ENCODE measurements around the gene OVCA2. TPM values are rescaled to one million over a fixed set of nuclear protein-coding genes. Genes with fewer than 3 reads are reported as not detected.

The OVCA2 gene
- total RNA-seq, 1 donor from 2014 or later = 21.9 TPM

- peak; percentile 17 for TF ChIP-seq CTCF (IDR thresholded peaks at IDR 0.05; ENCODE audit: unreplicated experiment)
- peaks cover 5% of the 10 kb centered on the region for H3K4me1 Mint-ChIP-seq (ENCODE audit: low read depth)
- peak overlapping the region; percentile 81 for H3K4me3 Mint-ChIP-seq (ENCODE audit: low read depth)
- DNase-seq (ENCODE audit: low spot score, unreplicated experiment) = peak; percentile 64
- H3K27ac Mint-ChIP-seq = no peak overlapping the region
- H3K36me3 Mint-ChIP-seq (ENCODE audit: insufficient read depth) = no peaks in the 10 kb centered on the region
- peaks cover 29% of the 10 kb centered on the region for H3K27me3 Mint-ChIP-seq
- H3K9me3 Mint-ChIP-seq (ENCODE audit: low read depth) = no peaks in the 10 kb centered on the region
These were observed 17.9 kb upstream of the OVCA2 start for GRCh38 chr17:2023692-2024571.

- Mint-ChIP-seq H3K27ac (no peak overlapping the region), H3K4me1 (ENCODE audit: low read depth) (no peaks in the 10 kb centered on the region), H3K9me3 (ENCODE audit: low read depth) (no peaks in the 10 kb centered on the region), H3K36me3 (ENCODE audit: insufficient read depth) (no peaks in the 10 kb centered on the region), H3K27me3 (peaks cover 23% of the 10 kb centered on the region), H3K4me3 (ENCODE audit: low read depth) (peak overlapping the region; percentile 81)
- no peak for DNase-seq (ENCODE audit: low spot score, unreplicated experiment)
- no peak for TF ChIP-seq CTCF (IDR thresholded peaks at IDR 0.05; ENCODE audit: unreplicated experiment)
These were observed 17.1 kb upstream of the OVCA2 start for GRCh38 chr17:2024572-2025219.

- H3K4me1 Mint-ChIP-seq (ENCODE audit: low read depth) = no peaks in the 10 kb centered on the region
- peak; percentile 41 for DNase-seq (ENCODE audit: low spot score, unreplicated experiment)
- H3K9me3 Mint-ChIP-seq (ENCODE audit: low read depth) = no peaks in the 10 kb centered on the region
- H3K27me3 Mint-ChIP-seq = peaks cover 18% of the 10 kb centered on the region
- no peak for TF ChIP-seq CTCF (IDR thresholded peaks at IDR 0.05; ENCODE audit: unreplicated experiment)
- H3K4me3 Mint-ChIP-seq (ENCODE audit: low read depth) = peak within 1 kb of the TSS; percentile 81
- H3K36me3 Mint-ChIP-seq (ENCODE audit: insufficient read depth) = no peaks in the 10 kb centered on the region
- peak within 1 kb of the TSS; percentile 89 for H3K27ac Mint-ChIP-seq
These were observed 16.6 kb upstream of the OVCA2 start, which contains the start of gene RTN4RL1 for GRCh38 chr17:2025220-2025621. RTN4RL1 (minus strand) TSS chr17:2025334; CDS start chr17:2024865, 469 bp downstream.

GRCh38 chr17:2025622-2026309 is 16.1 kb upstream of the OVCA2 start:
- peaks cover 1% of the 10 kb centered on the region for H3K4me1 Mint-ChIP-seq (ENCODE audit: low read depth)
- DNase-seq (ENCODE audit: low spot score, unreplicated experiment) = peak; percentile 64
- H3K27ac Mint-ChIP-seq = peak overlapping the region; percentile 89
- peaks cover 16% of the 10 kb centered on the region for H3K27me3 Mint-ChIP-seq
- no peaks in the 10 kb centered on the region for H3K36me3 Mint-ChIP-seq (ENCODE audit: insufficient read depth)
- peak overlapping the region; percentile 75 for H3K4me3 Mint-ChIP-seq (ENCODE audit: low read depth)
- no peaks in the 10 kb centered on the region for H3K9me3 Mint-ChIP-seq (ENCODE audit: low read depth)
- peak; percentile 78 for TF ChIP-seq CTCF (IDR thresholded peaks at IDR 0.05; ENCODE audit: unreplicated experiment)

All from progenitor cell of endocrine pancreas (in vitro differentiated cells).